IPS DF 6.9 (cell line): ENCODE results near the gene ADAM21.
"Not testable (repeated sequence)": the region's sequence is repeated elsewhere in the genome, so short reads cannot be mapped to it uniquely, and the experiment has no call there.

Source experiments
- DNase-seq: peaks from one replicate; pipeline ENCODE4 v3.0.0-alpha.2; 2013; ENCODE audit warnings: low read depth, low spot score
- H3K27ac ChIP-seq: one replicate; pipeline ENCODE4 v1.5.1; 2013; ENCODE audit warnings: low read length, control low read depth
- H3K27me3 ChIP-seq: 2 replicates; pipeline ENCODE4 v1.6.1; 2013; ENCODE audit warnings: mild to moderate bottlenecking, low read length; ENCODE audit not compliant: control insufficient read depth, insufficient read depth
- H3K36me3 ChIP-seq: 2 replicates; pipeline ENCODE4 v1.6.1; 2013; ENCODE audit warnings: low read length; ENCODE audit not compliant: control insufficient read depth, insufficient read depth
- H3K4me1 ChIP-seq: 2 replicates; pipeline ENCODE4 v1.6.1; 2013; ENCODE audit warnings: low read length; ENCODE audit not compliant: control insufficient read depth, insufficient read depth
- H3K4me3 ChIP-seq: 2 replicates; pipeline ENCODE4 v1.5.1; 2013; ENCODE audit warnings: mild to moderate bottlenecking, low read length
- H3K9me3 ChIP-seq: 2 replicates; pipeline ENCODE4 v1.6.1; 2013; ENCODE audit warnings: low read length, inconsistent platforms; ENCODE audit not compliant: control insufficient read depth, insufficient read depth
- WGBS: extraction: QIAGEN DNeasy Blood & Tissue Kit; methylation state at CpG from one replicate; pipeline ENCODE4 v1.1.7; 2013; ENCODE audit warnings: mixed read lengths, missing lambda C conversion rate; ENCODE audit not compliant: insufficient read length, insufficient coverage; 5-methylcytosine and 5-hydroxymethylcytosine counted together

The ADAM21 gene

GRCh38 chr14:70451874-70452273 is at the start of gene ADAM21:
Gene ADAM21 (plus strand): TSS chr14:70452174. CDS start chr14:70457500, 5,326 bp downstream.
- H3K9me3 ChIP-seq: 0 out of 2 replicates have a peak, but pooled peaks cover 2% of the 10 kb centered on the region
- no peak for DNase-seq
- no peaks in the 10 kb centered on the region for H3K4me1 ChIP-seq
- no peak within 1 kb of the TSS for H3K4me3 ChIP-seq
- H3K27ac ChIP-seq: no peak within 1 kb of the TSS
- H3K27me3 ChIP-seq: no peaks in the 10 kb centered on the region
- no peaks in the 10 kb centered on the region for H3K36me3 ChIP-seq
- no CpG with 5 or more reads among the region's 1 CpG for WGBS

GRCh38 chr14:70403335-70403734 is 48.6 kb upstream of the ADAM21 start:
- not testable (repeated sequence) for DNase-seq, H3K9me3 ChIP-seq, H3K27me3 ChIP-seq, H3K4me1 ChIP-seq, H3K4me3 ChIP-seq, H3K27ac ChIP-seq, H3K36me3 ChIP-seq
- WGBS: no CpG with 5 or more reads among the region's 4 CpGs

- H3K4me3 ChIP-seq, H3K27ac ChIP-seq, DNase-seq, H3K27me3 ChIP-seq, H3K9me3 ChIP-seq, H3K36me3 ChIP-seq, H3K4me1 ChIP-seq: not testable (repeated sequence)
- no CpG with 5 or more reads among the region's 4 CpGs for WGBS
These were observed 45.8 kb upstream of the ADAM21 start for GRCh38 chr14:70406216-70406615.

GRCh38 chr14:70407621-70408020 is 44.4 kb upstream of the ADAM21 start:
- H3K27me3 ChIP-seq: no peaks in the 10 kb centered on the region
- no peaks in the 10 kb centered on the region for H3K36me3 ChIP-seq
- no peak for DNase-seq
- no peaks in the 10 kb centered on the region for H3K9me3 ChIP-seq
- H3K4me1 ChIP-seq: no peaks in the 10 kb centered on the region; the same call in 1 of the 2 replicates
- whole genome bisulfite sequencing: no CpG with 5 or more reads among the region's 4 CpGs
- no peak overlapping the region for H3K27ac ChIP-seq
- no peak overlapping the region for H3K4me3 ChIP-seq

- no peak overlapping the region for H3K27ac ChIP-seq
- no peaks in the 10 kb centered on the region for H3K27me3 ChIP-seq
- H3K36me3 ChIP-seq: no peaks in the 10 kb centered on the region
- H3K4me1 ChIP-seq: no peaks in the 10 kb centered on the region
- no CpG with 5 or more reads among the region's 2 CpGs for WGBS
- no peak overlapping the region for H3K4me3 ChIP-seq
- H3K9me3 ChIP-seq: no peaks in the 10 kb centered on the region
- no peak for DNase-seq
These were observed 36.2 kb upstream of the ADAM21 start for GRCh38 chr14:70415788-70416187.

- H3K27me3 ChIP-seq: no peaks in the 10 kb centered on the region
- no peaks in the 10 kb centered on the region for H3K9me3 ChIP-seq
- DNase-seq: no peak
- peak overlapping the region; percentile 72 for H3K4me3 ChIP-seq
- no peaks in the 10 kb centered on the region for H3K36me3 ChIP-seq
- no peak overlapping the region for H3K27ac ChIP-seq
- WGBS: no CpG with 5 or more reads among the region's 9 CpGs
- no peaks in the 10 kb centered on the region for H3K4me1 ChIP-seq
These were observed 35.6 kb upstream of the ADAM21 start for GRCh38 chr14:70416338-70416724.

GRCh38 chr14:70416725-70417349 is 35.1 kb upstream of the ADAM21 start, which contains the start of gene SYNJ2BP:
Gene SYNJ2BP (minus strand): TSS chr14:70417090. CDS start chr14:70416963, 127 bp downstream.
- WGBS: no CpG with 5 or more reads among the region's 22 CpGs
- Histone ChIP-seq H3K27me3 (no peaks in the 10 kb centered on the region), H3K36me3 (no peaks in the 10 kb centered on the region), H3K4me1 (no peaks in the 10 kb centered on the region), H3K4me3 (peak within 1 kb of the TSS; percentile 72), H3K9me3 (no peaks in the 10 kb centered on the region), H3K27ac (no peak within 1 kb of the TSS)
- peak; percentile 74 for DNase-seq

- not testable (repeated sequence) for H3K36me3 ChIP-seq, H3K4me3 ChIP-seq, H3K9me3 ChIP-seq, H3K27ac ChIP-seq, H3K27me3 ChIP-seq, DNase-seq, H3K4me1 ChIP-seq
- WGBS: no CpG with 5 or more reads among the region's 4 CpGs
These were observed 32.6 kb upstream of the ADAM21 start for GRCh38 chr14:70419270-70419931.

- no peak overlapping the region for H3K4me3 ChIP-seq
- no peak overlapping the region for H3K27ac ChIP-seq
- no peaks in the 10 kb centered on the region for H3K4me1 ChIP-seq
- peaks cover 3% of the 10 kb centered on the region; the same call in 1 of the 2 replicates for H3K9me3 ChIP-seq
- H3K27me3 ChIP-seq: no peaks in the 10 kb centered on the region
- no peak for DNase-seq
- no peaks in the 10 kb centered on the region for H3K36me3 ChIP-seq
- WGBS: no CpG with 5 or more reads among the region's 2 CpGs
These were observed 29.4 kb upstream of the ADAM21 start for GRCh38 chr14:70422538-70422937.

- no peaks in the 10 kb centered on the region for H3K27me3 ChIP-seq
- no peak overlapping the region for H3K27ac ChIP-seq
- H3K4me1 ChIP-seq: no peaks in the 10 kb centered on the region
- no peak overlapping the region for H3K4me3 ChIP-seq
- no CpG with 5 or more reads among the region's 1 CpG for WGBS
- H3K36me3 ChIP-seq: no peaks in the 10 kb centered on the region
- DNase-seq: no peak
- peaks cover 3% of the 10 kb centered on the region; the same call in 1 of the 2 replicates for H3K9me3 ChIP-seq
These were observed 26.6 kb upstream of the ADAM21 start for GRCh38 chr14:70425354-70425753.

GRCh38 chr14:70426555-70426954 is 25.4 kb upstream of the ADAM21 start:
- no CpG with 5 or more reads among the region's 4 CpGs for WGBS
- not testable (repeated sequence) for H3K9me3 ChIP-seq

More at GRCh38 chr14:70426555-70426954, 25.4 kb upstream of the ADAM21 start:
- H3K36me3 ChIP-seq, H3K4me1 ChIP-seq, H3K27ac ChIP-seq, H3K4me3 ChIP-seq, H3K27me3 ChIP-seq, DNase-seq: not testable (repeated sequence)
